GM19238 (cell line): Measurements from ENCODE around the gene PRXL2C.

Experiments used
- DNase-seq: peaks from one replicate; pipeline ENCODE4 v3.0.0; 2011; ENCODE audit warnings: low spot score; ENCODE audit not compliant: insufficient read length

The PRXL2C gene

DNA sequence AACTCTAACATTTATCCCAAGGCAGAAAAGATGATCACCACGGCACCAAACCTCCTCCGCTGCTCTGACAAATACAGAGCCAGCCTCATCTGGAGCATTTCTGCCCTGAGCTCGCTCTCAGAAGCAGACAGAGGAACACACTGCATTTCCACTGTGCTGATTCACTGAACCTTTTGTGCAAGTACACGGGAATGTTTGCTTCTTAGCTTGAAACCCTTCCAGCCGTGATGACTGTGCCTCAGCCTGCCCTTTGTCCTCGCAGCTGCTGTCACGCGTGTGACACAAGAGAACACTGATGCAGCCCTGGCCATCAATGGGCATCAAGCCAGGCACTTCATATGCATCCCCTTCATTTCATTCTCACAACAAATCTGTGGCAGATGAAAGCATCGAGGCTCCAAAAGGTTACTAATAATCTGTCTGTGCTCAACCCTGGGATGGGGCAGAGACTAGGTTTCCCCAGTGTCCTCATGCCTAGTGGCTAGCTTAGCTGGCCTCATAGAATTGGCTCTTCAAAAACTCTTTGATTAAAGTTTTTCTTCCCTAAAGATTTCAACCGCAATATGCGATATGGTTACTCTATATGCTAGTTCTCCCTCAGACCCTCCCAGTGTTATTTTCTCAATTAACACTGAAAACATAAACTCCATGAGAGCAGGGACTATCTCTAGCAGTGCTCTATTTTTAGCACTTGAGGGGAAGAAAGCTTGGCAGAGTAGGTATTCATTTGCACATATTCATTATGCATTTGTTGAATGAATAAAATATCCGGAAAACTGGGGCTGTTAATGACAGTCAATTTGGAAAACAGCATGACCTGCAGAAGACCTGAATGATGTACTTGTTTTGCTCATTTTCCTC, 42.8 kb downstream of the PRXL2C start:
- no peak for DNase-seq

DNA sequence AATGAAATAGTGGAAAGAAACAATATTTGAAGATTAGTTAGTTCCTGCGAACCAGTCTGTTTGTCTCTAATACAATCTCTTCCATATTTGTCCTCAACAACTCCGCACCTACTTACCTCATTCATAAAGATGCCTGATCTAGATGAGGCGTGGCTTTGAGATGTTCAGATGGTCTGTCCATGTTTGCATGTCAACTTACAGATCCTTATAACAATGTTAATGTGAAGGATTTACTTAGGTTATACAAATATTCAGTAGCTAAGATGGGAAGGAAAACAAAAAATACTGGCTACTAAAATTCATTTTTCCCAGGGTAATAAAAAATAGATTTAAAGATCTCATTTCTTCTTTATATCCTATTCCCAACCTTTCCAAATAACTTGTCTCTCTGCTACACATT, 43.8 kb downstream of the PRXL2C start:
- no peak for DNase-seq

DNA sequence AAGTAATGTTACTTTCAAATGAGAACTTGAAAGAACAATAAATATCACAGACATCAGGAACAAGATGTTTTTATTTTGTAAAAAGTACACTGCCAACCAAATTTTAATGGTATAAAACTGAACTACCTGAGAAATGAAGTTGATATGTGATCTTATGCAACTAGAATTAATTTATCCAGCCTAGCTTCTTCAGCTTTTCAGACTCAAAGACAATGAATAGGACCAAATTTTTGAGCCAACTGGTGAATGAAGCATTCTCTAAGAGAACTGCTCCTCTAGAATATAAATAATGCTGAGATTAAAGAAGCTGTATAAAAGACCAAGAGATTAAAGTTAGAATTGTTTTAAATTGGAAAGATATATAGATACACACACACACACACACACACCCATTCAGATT, 45.4 kb downstream of the PRXL2C start:
- no peak for DNase-seq

DNA sequence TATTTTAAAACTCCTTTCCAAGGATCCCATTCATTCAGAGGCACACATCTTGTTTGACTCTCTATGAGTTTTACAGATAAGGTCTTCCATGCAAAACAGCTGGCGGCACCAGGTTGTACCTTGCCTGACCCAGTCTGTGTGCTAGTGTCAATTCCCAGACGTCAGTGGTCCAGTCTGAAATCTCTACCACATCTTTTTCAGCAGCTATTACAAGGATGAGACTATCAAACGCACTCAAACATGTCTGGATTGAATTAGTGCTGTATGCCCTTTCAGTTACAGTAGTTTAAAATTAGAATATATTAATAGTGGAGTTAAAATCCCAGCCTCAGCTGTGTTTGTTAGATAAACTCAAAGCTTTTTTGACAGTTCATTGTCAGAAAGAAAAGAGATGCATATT, 47.1 kb downstream of the PRXL2C start:
- no peak for DNase-seq

DNA sequence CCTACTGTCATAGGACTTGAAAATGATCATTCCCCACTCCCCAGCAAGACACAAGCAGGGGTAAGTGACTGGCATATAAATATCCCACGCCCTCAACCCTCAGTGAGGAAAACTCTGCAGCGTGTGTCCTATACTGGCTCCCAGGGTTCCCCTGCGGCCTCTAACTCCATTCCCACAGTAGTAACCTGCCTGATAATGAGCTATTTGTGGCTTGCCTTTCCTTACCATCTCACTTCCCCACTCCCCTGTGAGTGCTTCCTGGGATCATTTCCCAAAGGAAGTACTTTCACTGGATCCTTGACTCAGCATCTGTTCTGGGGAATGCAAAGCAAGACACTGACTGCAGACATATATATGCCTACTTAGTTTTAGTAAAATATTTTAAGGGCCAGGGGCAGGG, 49.8 kb downstream of the PRXL2C start:
- no peak for DNase-seq

DNA sequence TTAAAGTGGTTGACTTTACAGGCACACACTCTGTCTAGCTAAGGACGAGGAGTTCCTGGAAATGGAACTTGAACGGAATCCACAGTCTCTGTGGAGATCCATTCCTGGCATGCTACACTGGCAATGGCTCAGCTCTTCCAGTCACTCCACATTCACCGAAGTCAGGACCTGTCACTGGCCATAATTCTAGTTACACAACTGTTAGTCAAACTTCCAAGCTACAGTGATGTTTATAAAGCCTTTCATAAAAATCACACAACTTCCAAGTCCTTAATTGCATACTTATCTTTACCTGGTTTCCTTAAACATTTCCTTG, 51.2 kb downstream of the PRXL2C start:
- DNase-seq, result no peak

DNA sequence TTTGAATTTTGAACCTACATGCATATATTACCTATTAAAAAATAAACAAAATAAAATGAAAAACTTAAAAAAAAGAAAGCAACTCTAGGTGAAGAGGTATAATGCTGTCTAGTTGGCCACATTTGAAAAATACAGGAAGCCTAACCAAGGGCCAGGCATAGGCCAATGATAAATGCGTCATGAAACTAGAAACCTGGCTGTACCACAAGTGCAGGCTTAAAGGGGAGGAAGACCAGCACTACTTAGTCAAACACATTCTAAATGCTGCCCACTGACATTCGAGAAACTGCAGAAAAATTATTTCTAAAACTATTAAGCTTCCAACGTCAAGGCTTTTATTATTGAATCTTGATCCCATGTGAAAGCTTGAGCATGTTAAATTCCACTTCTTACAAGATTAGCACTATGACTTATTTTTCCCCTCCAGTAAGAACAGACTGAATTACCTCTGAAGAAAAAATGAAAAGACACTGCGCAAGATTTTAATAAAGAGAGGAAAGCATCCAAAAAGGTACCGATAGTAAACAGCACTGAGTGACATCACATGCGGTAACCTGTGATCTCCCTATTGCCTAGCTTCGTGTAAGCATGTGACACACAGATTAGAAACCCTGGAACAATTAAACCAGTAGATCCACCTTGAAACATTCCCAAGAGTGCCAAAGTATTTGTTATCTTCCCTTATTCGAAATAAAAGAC, 51.7 kb downstream of the PRXL2C start:
- no peak for DNase-seq

DNA sequence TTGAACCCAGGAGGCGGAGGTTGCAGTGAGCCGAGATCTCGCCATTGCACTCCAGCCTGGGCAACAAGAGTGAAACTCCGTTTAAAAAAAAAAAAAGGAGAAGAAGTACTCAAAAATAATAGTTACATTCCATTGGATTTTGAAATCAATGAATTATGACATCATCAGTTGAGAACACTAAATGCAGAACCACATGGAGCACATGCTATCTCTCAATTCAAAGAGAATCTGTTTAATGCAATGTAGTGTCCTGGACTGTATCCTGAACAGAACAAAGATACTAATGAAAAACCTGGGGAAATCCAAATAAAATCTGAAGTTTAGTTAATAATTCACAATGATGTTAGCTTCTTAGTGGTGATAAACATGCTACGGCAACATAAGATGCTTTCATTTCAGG, 55.8 kb downstream of the PRXL2C start:
- DNase-seq, result no peak

DNA sequence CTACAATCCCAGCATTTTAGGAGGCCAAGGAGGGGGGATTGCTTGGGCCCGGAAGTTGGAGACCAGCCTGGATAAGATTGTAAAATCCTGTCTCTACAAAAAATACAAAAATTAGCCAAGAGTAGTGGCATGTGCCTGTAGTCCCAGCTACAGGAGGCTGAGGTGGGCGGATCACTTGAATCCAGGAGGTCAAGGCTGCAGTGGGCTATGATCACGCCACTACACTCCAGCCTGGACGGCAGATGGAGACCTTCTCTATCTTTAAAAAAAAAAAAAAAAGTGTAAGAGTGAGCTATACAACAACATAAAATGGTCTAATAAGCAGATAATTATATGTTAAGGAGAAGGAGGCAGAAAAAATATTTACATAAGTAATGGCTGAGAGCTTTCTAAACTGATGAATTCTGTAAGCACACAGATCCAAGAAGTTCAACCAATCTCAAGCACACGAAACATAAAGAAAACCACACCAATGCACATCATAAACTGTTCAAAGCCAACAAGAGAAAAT, 58.5 kb downstream of the PRXL2C start:
- no peak for DNase-seq
